GM18502 (cell line): ENCODE results near the gene KIF16B.
"Not testable (repeated sequence)": the region's sequence is repeated elsewhere in the genome, so short reads cannot be mapped to it uniquely, and the experiment has no call there.

Experiments used
- ATAC-seq: cut with Tn5 transposase; IDR thresholded peaks from one replicate; pipeline ENCODE4 v1.9.1; 2021; ENCODE audit warnings: mild to moderate bottlenecking; ENCODE audit not compliant: unreplicated experiment, poor library complexity

The KIF16B gene

GRCh38 chr20:16273812-16274555 is 299.3 kb downstream of the KIF16B start:
- ATAC-seq, result no peak

- no peak for ATAC-seq
Measured at GRCh38 chr20:16272780-16273360, 300.4 kb downstream of the KIF16B start.

- no peak for ATAC-seq
Measured at GRCh38 chr20:16271450-16271849, 301.8 kb downstream of the KIF16B start.

- no peak for ATAC-seq
Measured at GRCh38 chr20:16270989-16271388, 302.3 kb downstream of the KIF16B start.

- ATAC-seq, result no peak
Measured at GRCh38 chr20:16270314-16270931, 302.8 kb downstream of the KIF16B start.

- no peak for ATAC-seq
Measured at GRCh38 chr20:16267526-16267925, 305.7 kb downstream of the KIF16B start.

- ATAC-seq, result no peak
Measured at GRCh38 chr20:16265334-16265733, 307.9 kb downstream of the KIF16B start.

- ATAC-seq, result no peak
Measured at GRCh38 chr20:16263582-16263981, 309.7 kb downstream of the KIF16B start.

GRCh38 chr20:16262594-16262993 is 310.7 kb downstream of the KIF16B start:
- no peak for ATAC-seq

GRCh38 chr20:16261733-16262273 is 311.4 kb downstream of the KIF16B start:
- no peak for ATAC-seq

GRCh38 chr20:16260911-16261310 is 312.3 kb downstream of the KIF16B start:
- ATAC-seq, result no peak

- ATAC-seq, result not testable (repeated sequence)
Measured at GRCh38 chr20:16260133-16260532, 313.1 kb downstream of the KIF16B start.

- ATAC-seq, result no peak
Measured at GRCh38 chr20:16258766-16259165, 314.5 kb downstream of the KIF16B start.

GRCh38 chr20:16257813-16258430 is 315.3 kb downstream of the KIF16B start:
- no peak for ATAC-seq

GRCh38 chr20:16257021-16257420 is 316.2 kb downstream of the KIF16B start:
- no peak for ATAC-seq

GRCh38 chr20:16246870-16247269 is 326.4 kb downstream of the KIF16B start:
- ATAC-seq, result no peak

- no peak for ATAC-seq
Measured at GRCh38 chr20:16246291-16246690, 327.0 kb downstream of the KIF16B start.

- no peak for ATAC-seq
Measured at GRCh38 chr20:16245879-16246278, 327.4 kb downstream of the KIF16B start.

GRCh38 chr20:16244892-16245291 is 328.4 kb downstream of the KIF16B start:
- ATAC-seq, result no peak

- ATAC-seq, result no peak
Measured at GRCh38 chr20:16243470-16243869, 329.8 kb downstream of the KIF16B start.

- no peak for ATAC-seq
Measured at GRCh38 chr20:16241911-16242310, 331.3 kb downstream of the KIF16B start.
